NCI-H1694 (cell line): ENCODE measurements around the gene ZNG1F.
"Not testable (repeated sequence)": the region's sequence is repeated elsewhere in the genome, so short reads cannot be mapped to it uniquely, and the experiment has no call there.

Experiments used
- DNase-seq: peaks from one replicate; lab custom pipeline; 2025; lab: John Stamatoyannopoulos, UW

Gene ZNG1F

DNA sequence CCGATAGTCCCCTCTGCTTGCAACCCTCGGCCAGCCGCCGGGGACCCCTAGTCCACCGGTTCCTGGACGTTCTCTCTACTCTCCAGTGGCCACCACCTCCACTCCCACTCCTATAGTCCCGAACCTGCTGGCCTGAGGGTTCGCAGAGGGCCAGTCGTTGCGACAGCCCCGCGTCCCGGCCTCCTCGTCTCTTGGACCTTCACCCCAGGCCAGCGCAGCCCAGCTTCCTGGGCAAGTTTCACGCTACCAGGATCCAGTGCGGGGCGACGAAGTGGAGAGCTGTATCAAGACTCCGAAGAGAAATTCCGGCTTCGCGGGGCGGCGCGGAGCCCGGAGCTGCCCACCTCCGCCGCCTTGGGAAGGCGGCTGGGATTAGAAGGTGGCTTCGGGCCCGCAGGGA lies 65.7 kb downstream of the ZNG1F start:
- DNase-seq: not testable (repeated sequence)

DNA sequence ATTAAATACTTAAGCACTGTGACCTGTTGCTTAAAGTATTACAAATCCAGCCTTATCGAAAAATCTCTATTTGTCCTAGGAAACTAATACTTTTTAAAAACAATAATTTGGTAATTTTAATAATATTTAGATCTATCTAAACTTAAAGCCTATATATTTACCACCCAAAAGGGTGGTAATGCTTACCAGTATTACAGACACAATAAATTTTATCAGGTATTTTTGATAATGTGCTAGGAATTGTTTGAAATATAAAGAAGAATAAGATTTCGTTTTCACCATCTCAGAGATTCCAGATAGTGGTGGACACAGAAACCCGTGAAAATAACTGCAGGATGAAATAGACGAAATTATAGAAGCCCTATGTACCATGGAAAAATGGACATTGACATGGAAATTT lies 68.4 kb downstream of the ZNG1F start:
- not testable (repeated sequence) for DNase-seq

DNA sequence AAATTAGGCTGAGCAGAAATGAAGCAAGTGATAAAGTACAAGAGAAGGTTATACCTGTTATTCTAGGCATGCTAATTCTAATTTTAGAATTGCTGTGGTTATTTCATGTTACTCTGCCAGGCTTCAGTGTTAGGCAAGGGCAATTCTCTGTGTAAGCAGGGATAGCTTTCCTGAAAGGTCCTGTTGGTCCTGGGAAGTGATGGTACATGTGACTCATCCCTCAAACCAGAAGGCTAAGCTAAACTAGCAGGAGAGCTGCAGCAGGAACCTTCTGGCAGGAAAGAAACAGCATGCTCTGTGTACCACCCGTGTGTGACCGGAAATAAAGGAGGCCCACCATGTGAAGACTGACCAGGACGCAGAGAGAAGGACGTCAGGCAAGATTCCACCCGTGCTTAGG lies 69.4 kb downstream of the ZNG1F start:
- DNase-seq: not testable (repeated sequence)

DNA sequence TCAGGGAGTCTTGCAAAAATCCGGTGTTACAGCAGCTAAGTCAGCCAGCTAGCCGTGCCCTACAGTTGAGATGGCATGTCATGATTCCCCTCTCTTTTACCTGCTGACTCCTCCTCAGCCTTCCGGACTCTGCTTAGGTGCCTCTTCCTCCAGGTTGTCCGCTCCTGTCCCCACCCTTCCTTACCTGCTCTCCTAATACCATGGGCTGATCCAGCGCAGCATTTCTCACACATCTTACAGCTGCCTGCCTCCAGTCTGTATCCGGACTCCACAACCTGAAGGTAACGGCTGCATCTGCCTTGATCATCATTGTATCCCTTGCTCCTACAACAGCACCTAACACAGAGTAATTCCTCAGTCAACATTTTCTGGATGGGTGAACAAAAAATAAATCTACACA lies 69.8 kb downstream of the ZNG1F start:
- not testable (repeated sequence) for DNase-seq

DNA sequence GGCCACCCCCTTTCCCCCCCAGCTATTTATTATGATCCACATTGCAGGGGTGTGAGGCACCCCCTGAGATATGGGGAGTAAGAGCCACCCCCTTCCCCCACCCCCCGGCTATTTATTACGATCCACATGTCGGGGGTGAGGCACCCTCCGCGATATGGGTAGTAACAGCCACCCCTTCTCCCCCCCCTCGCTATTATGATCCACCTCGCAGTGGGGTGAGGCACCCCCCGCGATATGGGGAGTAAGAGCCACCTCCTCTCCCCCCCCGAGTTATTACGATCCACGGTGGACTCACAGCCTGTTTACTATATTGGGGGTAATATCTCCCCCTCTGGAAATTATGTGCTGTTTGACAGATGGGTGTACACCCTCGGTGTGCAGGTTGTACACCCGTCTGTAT lies 75.8 kb downstream of the ZNG1F start:
- not testable (repeated sequence) for DNase-seq

DNA sequence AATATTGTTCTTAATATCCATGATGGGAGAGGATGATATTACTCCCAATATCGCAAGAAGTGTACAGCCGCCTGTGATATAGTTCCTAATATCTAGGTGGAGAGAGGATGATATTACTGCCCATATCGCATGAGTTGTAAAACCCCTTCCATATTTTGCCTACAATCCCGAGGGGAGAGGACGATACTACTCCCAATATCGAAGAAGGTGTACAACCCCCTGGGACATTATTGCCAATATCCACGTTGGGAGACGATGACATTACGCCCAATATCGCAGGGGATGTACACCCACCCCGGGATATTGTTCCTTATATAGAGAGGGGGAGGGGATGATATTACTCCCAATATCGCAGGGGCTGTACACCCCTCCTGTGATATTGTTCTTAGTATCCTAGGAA lies 77.7 kb downstream of the ZNG1F start:
- not testable (repeated sequence) for DNase-seq

DNA sequence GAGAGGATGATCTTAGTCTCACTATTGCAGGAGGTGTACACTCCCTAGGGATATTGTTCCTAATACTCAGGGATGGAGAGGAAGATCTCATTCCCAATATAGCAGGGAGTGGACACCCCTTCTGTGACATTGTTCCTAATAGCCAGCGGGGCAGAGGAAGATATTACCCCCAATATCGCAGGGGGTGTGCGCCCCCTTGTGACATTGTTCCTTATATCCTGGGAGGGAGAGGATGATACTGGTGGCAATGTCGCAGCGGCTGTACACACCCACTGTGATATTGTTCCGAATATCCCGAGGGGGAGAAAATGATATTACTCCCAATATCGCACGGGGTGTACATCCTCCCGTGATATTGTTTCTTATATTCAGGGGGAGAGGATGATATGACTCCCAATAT lies 78.2 kb downstream of the ZNG1F start:
- DNase-seq: not testable (repeated sequence)

DNA sequence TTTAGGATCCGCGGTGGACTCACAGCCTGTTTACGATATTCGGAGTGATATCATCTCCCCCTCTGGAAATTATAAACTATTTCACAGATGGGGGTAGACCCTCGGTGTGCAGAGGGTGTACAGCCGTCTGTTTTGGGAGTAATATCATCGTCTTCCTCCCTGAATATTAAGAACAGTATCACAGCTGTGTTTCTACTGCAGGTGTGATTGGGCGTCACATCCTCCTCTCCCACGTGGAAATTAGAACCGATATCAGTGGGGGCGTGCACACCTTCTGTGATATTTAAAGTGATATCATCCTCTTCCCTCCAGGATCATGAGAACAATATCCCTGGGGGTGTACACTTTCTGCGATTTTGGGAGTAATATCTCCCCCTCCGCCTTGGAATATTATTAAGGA lies 79.9 kb downstream of the ZNG1F start:
- DNase-seq: not testable (repeated sequence)

DNA sequence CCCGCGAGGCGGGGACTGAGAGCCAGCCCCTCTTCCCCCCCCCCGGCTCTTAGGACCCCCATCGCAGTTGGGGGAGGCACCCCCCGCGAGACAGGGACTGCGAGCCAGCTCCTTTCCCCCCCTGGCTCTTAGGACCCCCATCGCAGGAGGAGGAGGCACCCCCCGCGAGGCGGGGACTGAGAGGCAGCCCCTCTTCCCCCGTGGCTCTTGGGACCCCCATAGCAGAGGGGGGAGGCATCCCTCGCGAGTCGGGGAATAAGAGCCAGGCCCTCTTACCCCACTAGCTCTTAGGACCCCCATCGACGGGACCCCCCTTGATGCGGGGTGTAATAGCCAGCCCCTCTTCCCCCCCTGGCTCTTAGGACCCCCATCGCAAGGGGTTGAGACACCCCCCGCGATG lies 80.3 kb downstream of the ZNG1F start:
- DNase-seq: not testable (repeated sequence)

DNA sequence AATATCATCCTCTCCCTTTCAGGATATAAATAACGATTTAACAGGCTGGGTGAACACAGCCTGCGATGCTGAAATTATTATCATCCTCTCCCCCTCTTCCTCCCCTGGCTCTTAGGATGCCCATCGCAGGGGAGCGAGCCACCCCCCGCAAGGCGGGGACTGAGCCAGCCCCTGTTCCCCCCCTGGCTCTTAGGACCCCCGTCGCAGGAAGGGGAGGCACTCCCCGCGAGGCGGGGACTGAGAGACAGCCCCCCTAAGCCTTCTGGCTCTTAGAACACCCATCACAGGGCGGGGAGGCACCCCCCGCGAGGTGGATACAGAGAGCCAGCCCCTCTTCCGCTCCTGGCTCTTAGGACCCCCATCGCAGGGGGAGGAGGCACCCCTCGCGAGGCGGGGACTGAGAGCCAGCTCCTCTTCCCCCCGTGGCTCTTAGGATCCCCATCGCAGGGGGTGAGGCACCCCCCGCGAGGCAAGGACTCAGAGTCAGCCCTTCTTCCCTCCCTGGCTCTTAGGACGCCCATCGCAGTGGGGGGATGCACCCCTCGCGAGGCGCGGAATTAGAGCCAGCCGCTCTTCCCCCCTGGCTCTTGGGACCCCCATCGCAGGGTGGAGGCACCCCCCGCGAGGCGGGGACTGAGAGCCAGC lies 82.5 kb downstream of the ZNG1F start:
- DNase-seq: not testable (repeated sequence)

DNA sequence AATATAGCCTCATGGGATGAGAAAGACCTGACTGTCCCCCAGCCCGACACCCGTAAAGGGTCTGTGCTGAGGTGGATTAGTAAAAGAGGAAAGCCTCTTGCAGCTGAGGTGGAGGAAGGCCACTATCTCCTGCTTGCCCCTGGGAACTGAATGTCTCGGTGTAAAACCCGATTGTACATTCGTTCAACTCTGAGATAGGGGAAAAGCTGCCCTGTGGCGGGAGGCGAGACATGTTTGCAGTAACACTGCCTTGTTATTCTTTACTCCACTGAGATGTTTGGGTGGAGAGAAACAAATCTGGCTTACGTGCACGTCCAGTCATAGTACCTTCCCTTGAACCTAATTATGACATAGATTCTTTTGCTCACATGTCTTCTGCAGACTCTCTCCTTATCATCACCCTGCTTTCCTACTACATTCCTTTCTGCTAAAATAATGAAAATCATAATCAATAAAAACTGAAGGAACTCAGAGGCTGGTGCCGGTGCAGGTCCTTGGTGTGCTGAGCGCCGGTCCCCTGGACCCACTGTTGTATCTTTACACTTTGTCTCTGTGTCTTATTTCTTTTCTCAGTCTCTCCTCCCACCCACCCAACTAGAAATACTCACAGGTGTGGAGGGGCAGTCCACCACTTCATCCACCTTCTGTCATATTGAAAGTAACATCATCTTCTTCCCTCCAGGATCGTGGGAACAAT lies 83.4 kb downstream of the ZNG1F start:
- not testable (repeated sequence) for DNase-seq

DNA sequence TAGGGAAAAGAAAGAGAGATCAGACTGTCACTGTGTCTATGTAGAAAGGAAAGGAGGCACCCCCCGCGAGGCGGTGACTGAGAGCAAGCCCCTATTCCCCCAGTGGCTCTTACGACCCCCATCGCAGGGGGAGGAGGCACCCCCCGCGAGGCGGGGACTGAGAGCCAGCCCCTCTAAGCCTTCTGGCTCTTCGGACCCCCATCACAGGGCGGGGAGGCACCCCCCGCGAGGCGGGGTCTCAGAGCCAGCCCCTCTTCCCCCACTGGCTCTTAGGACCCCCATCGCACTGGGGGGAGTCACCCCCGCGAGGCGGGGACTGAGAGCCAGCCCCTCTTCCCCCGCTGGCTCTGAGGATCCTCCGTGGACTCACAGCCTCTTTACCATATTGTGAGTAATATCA lies 84.6 kb downstream of the ZNG1F start:
- DNase-seq: not testable (repeated sequence)

DNA sequence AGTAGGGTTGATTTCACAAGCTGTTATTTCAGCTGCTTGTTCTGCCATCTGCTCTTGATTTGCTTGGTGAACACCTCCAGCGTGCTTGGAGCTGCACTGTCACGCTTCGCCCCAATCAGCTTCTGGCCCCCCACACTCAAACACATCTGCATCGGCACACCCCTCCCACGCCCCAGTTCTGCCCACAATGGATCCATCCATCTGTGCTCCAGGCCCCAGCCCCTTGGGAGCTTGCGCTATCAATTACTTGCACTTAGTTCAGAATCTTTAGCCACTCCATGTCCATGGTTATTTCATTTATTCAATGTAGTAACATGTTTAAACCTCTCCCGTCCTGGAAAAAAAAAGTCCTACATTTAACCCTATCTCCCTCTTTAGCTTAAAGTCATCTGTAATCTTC lies 88.6 kb downstream of the ZNG1F start:
- DNase-seq: not testable (repeated sequence)

DNA sequence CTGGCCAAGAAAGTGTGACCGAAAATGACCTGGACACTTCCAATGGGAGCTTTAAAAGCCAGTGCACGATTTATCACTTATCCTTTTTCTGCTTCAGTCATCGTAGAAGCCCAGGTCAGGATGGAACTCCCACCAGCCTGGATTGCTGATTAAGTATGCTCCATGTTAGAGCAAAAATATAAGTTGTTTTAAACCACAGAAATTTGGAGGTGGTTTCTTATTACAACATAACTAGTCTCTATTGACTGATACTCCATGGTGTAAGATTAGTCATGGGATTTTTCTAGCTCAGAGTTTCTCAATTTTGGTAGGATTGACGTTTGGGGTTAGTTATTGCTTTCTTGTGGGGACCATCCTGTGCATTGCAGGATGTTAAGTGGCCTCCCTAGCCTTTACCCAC lies 90.4 kb downstream of the ZNG1F start:
- DNase-seq: not testable (repeated sequence)

DNA sequence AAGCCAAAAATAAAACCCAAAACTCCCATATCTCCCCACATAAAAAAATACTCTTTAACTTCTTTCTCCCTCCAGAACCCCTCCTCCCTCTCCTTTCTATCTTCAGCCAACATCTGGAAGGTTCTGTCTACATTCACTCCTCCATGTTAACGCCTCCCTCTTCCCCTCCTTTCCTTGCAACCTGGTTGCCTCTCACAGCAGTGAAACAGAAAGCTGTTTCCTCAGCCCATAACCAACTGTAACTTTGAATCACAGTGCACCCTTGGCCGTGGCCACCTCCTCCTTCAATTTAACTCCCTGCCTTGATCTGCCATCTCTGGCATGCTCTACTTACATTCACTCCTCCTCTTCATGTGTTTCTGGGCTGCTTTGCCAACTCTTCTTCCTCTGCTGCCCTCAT lies 94.1 kb downstream of the ZNG1F start:
- not testable (repeated sequence) for DNase-seq

DNA sequence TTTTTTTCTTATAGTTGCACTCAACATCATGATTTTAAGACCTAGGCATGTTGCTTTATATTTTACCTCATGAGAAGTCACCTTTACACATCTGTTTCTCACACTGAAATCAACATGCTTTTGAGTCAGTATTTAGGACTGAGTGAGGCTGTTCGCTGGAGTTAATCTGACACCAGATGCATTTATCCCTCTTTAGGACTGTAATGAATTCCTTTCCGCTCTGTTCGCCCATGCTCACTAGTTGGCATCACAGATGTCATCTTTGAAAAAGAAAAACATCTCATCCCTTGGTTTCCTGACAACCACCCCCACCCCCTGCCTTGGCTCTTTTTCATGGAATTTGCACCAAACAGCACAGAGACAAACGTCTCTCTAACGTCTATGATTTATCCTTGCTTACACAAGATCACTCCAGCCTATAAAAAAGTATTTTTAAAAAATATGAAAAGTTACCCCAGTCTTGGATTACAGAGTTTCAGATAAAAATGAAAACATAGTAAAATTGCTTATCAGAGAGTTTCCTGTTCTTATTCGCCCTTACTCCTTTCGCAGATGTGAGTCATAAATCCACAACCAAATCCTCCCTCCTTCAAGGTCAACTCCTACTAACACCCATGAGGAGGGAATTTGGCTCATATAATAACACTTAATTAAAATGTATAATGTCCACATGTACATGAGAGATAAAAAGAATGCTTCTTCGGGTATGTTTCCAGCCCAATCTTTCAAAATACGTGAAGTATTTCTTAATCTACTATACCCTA lies 94.9 kb downstream of the ZNG1F start:
- DNase-seq: not testable (repeated sequence)

DNA sequence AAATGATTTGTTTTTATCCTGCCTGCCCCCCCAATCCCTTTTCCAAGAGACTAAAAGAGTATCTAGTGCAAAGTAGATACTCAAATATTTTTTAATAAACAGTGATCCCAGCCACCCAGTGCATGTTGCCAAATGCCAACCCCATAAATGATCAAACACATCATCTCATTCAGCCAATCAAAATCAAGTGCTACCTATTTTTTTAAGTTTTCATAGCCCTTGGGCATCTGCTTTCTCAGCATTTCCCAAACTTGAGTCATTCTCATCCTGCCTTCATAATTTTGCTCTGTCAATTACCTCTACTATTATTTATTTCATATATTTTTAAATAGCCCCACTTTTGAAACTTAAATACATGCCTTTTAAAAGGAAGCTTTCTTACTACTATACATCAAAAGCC lies 98.2 kb downstream of the ZNG1F start:
- not testable (repeated sequence) for DNase-seq

DNA sequence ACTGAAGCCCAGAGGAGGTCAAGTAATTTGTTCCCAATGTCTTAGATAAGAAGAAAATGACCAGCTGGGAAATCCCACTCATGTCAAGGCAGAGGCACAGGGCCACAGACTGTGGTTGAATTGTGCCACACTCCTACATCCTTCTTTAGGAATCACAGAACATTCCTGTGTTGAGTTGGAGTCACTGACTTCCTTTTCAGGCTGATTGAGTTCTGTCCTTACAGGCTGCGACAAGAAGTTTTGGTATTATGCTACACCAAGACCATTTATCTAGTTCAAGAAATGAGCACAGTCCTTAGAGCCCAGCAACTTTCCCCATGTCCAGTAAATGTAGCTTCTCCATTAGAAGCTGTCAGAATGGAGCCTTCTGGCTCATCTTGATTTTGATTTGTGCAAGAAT lies 98.7 kb downstream of the ZNG1F start:
- DNase-seq: not testable (repeated sequence)

DNA sequence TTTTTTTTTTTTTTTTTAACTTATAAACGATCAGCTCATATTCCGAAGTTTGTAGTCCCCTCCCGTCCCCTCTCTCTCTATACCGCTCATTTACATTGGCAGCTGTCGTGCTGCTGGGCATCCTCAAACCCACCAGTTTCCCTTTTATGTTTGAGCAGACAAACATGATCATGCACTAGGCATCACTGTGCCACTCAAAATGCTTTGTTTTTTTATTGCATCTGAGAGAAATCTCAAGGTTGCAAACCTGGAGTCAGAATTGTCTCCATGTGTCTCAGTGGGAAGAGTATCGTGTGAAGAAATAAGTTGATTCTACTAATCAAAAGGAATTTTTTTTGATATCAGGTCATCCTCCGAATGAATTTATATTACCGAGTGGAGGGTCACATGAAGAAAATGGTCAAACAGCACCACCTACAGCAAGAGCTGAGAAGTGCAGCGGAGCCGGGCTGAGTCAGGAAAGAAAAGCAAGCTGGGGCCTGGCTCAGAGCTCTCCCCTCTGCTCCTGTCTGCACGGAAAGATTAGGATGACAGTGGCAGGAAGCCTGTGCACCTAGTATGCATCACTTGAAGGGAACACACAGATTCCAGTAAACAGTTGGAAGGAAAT lies 100.6 kb downstream of the ZNG1F start:
- not testable (repeated sequence) for DNase-seq

DNA sequence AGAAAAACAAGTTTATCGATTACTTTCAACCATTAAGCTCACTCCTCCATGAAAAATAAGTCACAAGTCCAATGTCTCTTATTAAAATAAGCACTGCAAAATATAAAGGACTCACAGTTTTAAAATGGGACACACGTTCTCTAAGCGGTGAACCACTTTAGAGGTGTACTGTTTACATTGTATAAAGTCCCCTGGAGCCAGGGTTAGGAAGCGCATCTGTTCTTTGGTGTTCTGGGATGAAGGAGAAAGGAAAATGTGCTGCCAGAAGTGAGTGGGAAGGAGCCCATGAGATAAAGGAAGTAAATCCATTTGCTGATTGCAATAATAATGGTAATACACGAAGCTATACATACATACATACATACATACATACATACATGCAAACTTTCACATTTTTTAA lies 101.2 kb downstream of the ZNG1F start:
- DNase-seq: not testable (repeated sequence)

DNA sequence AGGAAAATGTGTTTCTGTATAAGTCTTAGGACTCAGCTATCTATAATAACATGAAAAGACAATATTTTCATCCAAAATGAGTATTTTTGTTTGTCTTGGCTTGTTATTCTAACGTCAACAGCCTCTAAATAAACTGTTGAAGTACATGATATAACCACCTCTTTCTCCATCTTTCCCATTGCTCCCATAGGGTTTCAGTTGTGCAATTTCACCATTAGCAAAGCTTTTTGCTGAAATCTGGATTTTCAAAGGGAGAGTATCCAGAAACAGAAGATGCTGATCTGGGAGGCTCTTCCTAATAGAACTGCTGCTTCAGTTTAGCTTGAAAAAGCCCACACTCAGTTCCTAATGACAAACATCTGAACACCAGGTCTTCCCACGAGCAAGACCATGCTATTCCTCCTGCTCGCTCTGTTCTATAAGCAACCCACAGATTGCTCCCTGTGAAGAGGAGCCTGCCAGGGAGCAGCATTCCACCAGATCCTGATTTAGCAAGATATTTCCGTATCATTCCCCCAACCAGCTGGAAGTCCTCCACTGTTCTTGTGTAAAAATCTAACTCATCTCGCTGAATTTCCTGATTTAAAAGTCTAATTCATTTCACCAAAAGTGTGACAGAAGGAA lies 101.8 kb downstream of the ZNG1F start:
- not testable (repeated sequence) for DNase-seq

DNA sequence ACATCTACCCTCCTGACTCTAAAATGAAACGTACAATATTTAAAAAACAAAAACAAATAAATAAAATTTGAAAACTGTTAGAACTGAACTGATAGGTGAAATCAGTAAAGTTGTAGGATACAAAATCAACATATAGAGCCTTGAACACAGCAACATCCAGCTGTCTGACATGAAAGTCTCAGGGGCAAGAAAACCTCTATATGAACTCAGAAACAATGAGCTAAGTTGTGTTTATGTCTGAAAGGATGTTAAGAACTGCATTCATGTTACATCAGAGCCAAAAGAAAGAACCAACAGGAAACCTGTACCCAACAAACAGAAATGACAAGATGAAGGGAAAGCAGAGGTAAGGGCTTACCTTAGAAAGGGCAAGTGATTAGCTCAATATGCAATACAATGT lies 102.4 kb downstream of the ZNG1F start:
- not testable (repeated sequence) for DNase-seq
